Neural cell (in vitro differentiated cells): ENCODE measurements around the gene ANKEF1. TPM values are rescaled to one million over a fixed set of nuclear protein-coding genes. Genes with fewer than 3 reads are reported as not detected.

ENCODE experiments used
- H2AFZ ChIP-seq: fragments of 200-600, 300-800 bp; sonication (generic), shearing (Covaris generic); 2 replicates; pipeline ENCODE4 v1.6.0; 2014; ENCODE audit warnings: low read depth, mild to moderate bottlenecking, antibody characterized with exemption, low read length, moderate library complexity
- H3F3A ChIP-seq: fragments of 200-600 bp; shearing (Covaris generic); 2 replicates; pipeline ENCODE4 v1.6.1; 2016; ENCODE audit warnings: mild to moderate bottlenecking, moderate library complexity, mixed read lengths, antibody characterized with exemption, low read length; ENCODE audit not compliant: insufficient read depth, poor library complexity, severe bottlenecking
- H3K27ac ChIP-seq: fragments of 200-600, 300-800 bp; sonication (generic), shearing (Covaris generic); 2 replicates; pipeline ENCODE4 v1.5.1; 2014; ENCODE audit warnings: mild to moderate bottlenecking, low read length, moderate library complexity
- H3K27me3 ChIP-seq: fragments of 300-800, 200-600 bp; sonication (generic), shearing (Covaris generic); 2 replicates; pipeline ENCODE4 v1.6.0; 2014; ENCODE audit warnings: mild to moderate bottlenecking, low read depth, low read length, moderate library complexity; ENCODE audit not compliant: insufficient read depth
- H3K36me3 ChIP-seq: fragments of 300-800, 200-600 bp; sonication (generic), shearing (Covaris generic); 2 replicates; pipeline ENCODE4 v1.5.1; 2014; ENCODE audit warnings: mild to moderate bottlenecking, antibody characterized with exemption, low read length, moderate library complexity; ENCODE audit not compliant: insufficient read depth
- H3K4me2 ChIP-seq: fragments of 300-800, 200-600 bp; sonication (generic), shearing (Covaris generic); 2 replicates; pipeline ENCODE4 v1.6.0; 2014; ENCODE audit warnings: mild to moderate bottlenecking, low read length
- H3K4me3 ChIP-seq: fragments of 300-800, 200-600 bp; sonication (generic), shearing (Covaris generic); 2 replicates; pipeline ENCODE4 v1.5.1; 2014; ENCODE audit warnings: mild to moderate bottlenecking, low read length, moderate library complexity
- H3K79me2 ChIP-seq: fragments of 200-600 bp; shearing (Covaris generic); replicated peaks from 2 replicates; pipeline ENCODE4 v1.6.0; 2014; ENCODE audit warnings: mild to moderate bottlenecking, low read length, moderate library complexity; ENCODE audit not compliant: insufficient read depth
- H3K9ac ChIP-seq: fragments of 300-800, 200-600 bp; sonication (generic), shearing (Covaris generic); 2 replicates; pipeline ENCODE4 v1.6.1; 2016; ENCODE audit warnings: mild to moderate bottlenecking, low read length, mixed read lengths
- H3K9me2 ChIP-seq: fragments of 200-600 bp; shearing (Covaris generic); 2 replicates; pipeline ENCODE4 v1.6.1; 2016; ENCODE audit warnings: mild to moderate bottlenecking, low read length, mixed read lengths; ENCODE audit not compliant: insufficient read depth
- H3K9me3 ChIP-seq: fragments of 200-600, 300-800 bp; sonication (generic), shearing (Covaris generic); 2 replicates; pipeline ENCODE4 v1.6.1; 2016; ENCODE audit warnings: mild to moderate bottlenecking, mixed run types, low read length, moderate library complexity, mixed read lengths
- H4K20me1 ChIP-seq: fragments of 200-600 bp; shearing (Covaris generic); 2 replicates; pipeline ENCODE4 v1.6.1; 2016; ENCODE audit warnings: mild to moderate bottlenecking, mixed run types; ENCODE audit not compliant: insufficient read depth
- CTCF ChIP-seq: fragments of 450-650 bp; IDR thresholded peaks from 2 replicates; pipeline ENCODE4 v1.5.1; 2014; ENCODE audit warnings: antibody characterized with exemption, mild to moderate bottlenecking, moderate library complexity; ENCODE audit not compliant: poor library complexity, severe bottlenecking
- EP300 ChIP-seq: fragments of 450-650 bp; conservative IDR thresholded peaks from 2 replicates; pipeline ENCODE4 v1.6.1; 2014; ENCODE audit warnings: antibody characterized with exemption, mild to moderate bottlenecking, moderate library complexity; ENCODE audit not compliant: poor library complexity, severe bottlenecking
- EZH2 ChIP-seq: fragments of 200-600, 300-800 bp; shearing (Covaris generic), sonication (generic); IDR thresholded peaks from 2 replicates; pipeline ENCODE4 v1.6.1; 2014; ENCODE audit warnings: antibody characterized with exemption, low read length, borderline replicate concordance, mild to moderate bottlenecking; ENCODE audit not compliant: insufficient read depth, poor library complexity, severe bottlenecking
- MXI1 ChIP-seq: fragments of 450-650 bp; conservative IDR thresholded peaks from 2 replicates; pipeline ENCODE4 v1.6.1; 2014; ENCODE audit warnings: antibody characterized with exemption, mild to moderate bottlenecking; ENCODE audit not compliant: poor library complexity, severe bottlenecking
- POLR2AphosphoS5 ChIP-seq: IDR thresholded peaks from 2 replicates; pipeline ENCODE4 v1.6.1; 2012
- RAD21 ChIP-seq: fragments of 450-650 bp; conservative IDR thresholded peaks from 2 replicates; pipeline ENCODE4 v1.6.1; 2014; ENCODE audit warnings: antibody characterized with exemption, mild to moderate bottlenecking, moderate library complexity
- REST ChIP-seq: IDR thresholded peaks from 2 replicates; pipeline ENCODE4 v1.6.1; 2012; ENCODE audit warnings: borderline replicate concordance
- SMC3 ChIP-seq: fragments of 450-650 bp; conservative IDR thresholded peaks from 2 replicates; pipeline ENCODE4 v1.6.1; 2014; ENCODE audit warnings: antibody characterized with exemption, mild to moderate bottlenecking, moderate library complexity; ENCODE audit not compliant: poor library complexity
- TAF1 ChIP-seq: IDR thresholded peaks from 2 replicates; pipeline ENCODE4 v1.6.1; 2012; ENCODE audit warnings: low read depth
- polyA plus RNA-seq: library from polyadenylated mRNA; depleted of rRNA; stranded (reverse); fragments of >200 nt; gene quantifications from 2 replicates; pipeline ENCODE4 v1.2.3, GENCODE V29; 2014

Gene ANKEF1
- polyA plus RNA-seq, 1 donor from 2014 or later: 3.5 TPM

GRCh38 chr20:10067321-10067720 is 32.5 kb downstream of the ANKEF1 start:
- Histone ChIP-seq H2AFZ (no peak overlapping the region), H3K36me3 (no peaks in the 10 kb centered on the region), H3K4me2 (no peak overlapping the region), H3K27me3 (no peaks in the 10 kb centered on the region), H3K9me3 (no peaks in the 10 kb centered on the region), H4K20me1 (no peaks in the 10 kb centered on the region), H3K4me3 (no peak overlapping the region), H3K79me2 (no peaks in the 10 kb centered on the region), H3F3A (no peaks in the 10 kb centered on the region), H3K9ac (no peak overlapping the region), H3K27ac (no peak overlapping the region), H3K9me2 (no peaks in the 10 kb centered on the region)
- TF ChIP-seq MXI1: no peak
- no peak for TF ChIP-seq EP300
- TF ChIP-seq EZH2: no peak
- TF ChIP-seq SMC3: no peak
- TF ChIP-seq POLR2AphosphoS5: no peak
- TF ChIP-seq CTCF: no peak
- TF ChIP-seq TAF1: no peak
- no peak for TF ChIP-seq RAD21
- no peak for TF ChIP-seq REST

- Histone ChIP-seq H3K36me3 (no peaks in the 10 kb centered on the region), H3K27me3 (no peaks in the 10 kb centered on the region), H3F3A (no peaks in the 10 kb centered on the region), H3K9me3 (no peaks in the 10 kb centered on the region), H4K20me1 (no peaks in the 10 kb centered on the region), H3K9ac (no peak overlapping the region), H3K27ac (no peak overlapping the region), H3K4me3 (no peak overlapping the region), H3K9me2 (no peaks in the 10 kb centered on the region), H3K4me2 (no peak overlapping the region), H2AFZ (no peak overlapping the region), H3K79me2 (no peaks in the 10 kb centered on the region)
- TF ChIP-seq CTCF: no peak
- no peak for TF ChIP-seq REST
- no peak for TF ChIP-seq TAF1
- TF ChIP-seq RAD21: no peak
- no peak for TF ChIP-seq SMC3
Observed at GRCh38 chr20:10074513-10074912, 39.7 kb downstream of the ANKEF1 start.
